SK-N-MC (cell line): ENCODE measurements around the gene OR51I1.

Experiments used
- DNase-seq: peaks from one replicate; pipeline ENCODE4 v3.0.0-alpha.2; 2011; ENCODE audit warnings: low read depth, low spot score
- H3K27ac ChIP-seq: fragments of 200-600 bp; sonication (generic); 2 replicates; pipeline ENCODE4 v1.5.1; 2016; ENCODE audit warnings: mixed run types
- H3K36me3 ChIP-seq: fragments of 200-600 bp; sonication (generic); 2 replicates; pipeline ENCODE4 v1.6.1; 2017; ENCODE audit warnings: antibody characterized with exemption, low read length, mixed read lengths; ENCODE audit not compliant: insufficient read depth
- H3K4me3 ChIP-seq: fragments of 200-600 bp; sonication (generic); 2 replicates; pipeline ENCODE4 v1.5.1; 2016
- H3K9ac ChIP-seq: fragments of 200-600 bp; sonication (generic); 2 replicates; pipeline ENCODE4 v1.8.0; 2017; ENCODE audit warnings: mixed run types, mixed read lengths; ENCODE audit not compliant: insufficient read length
- H3K9me3 ChIP-seq: fragments of 200-600 bp; sonication (generic); 2 replicates; pipeline ENCODE4 v1.6.1; 2017; ENCODE audit warnings: low read depth, mild to moderate bottlenecking, antibody characterized with exemption, low read length, moderate library complexity, mixed read lengths
- EZH2 ChIP-seq: fragments of 200-600 bp; sonication (generic); IDR thresholded peaks from one replicate; pipeline ENCODE4 v1.6.1; 2017; ENCODE audit warnings: antibody characterized with exemption
- FOXP2 ChIP-seq: optimal IDR thresholded peaks from 2 replicates; pipeline ENCODE3; 2011; ENCODE audit warnings: mild to moderate bottlenecking, moderate library complexity; ENCODE audit not compliant: insufficient read depth; ENCODE audit errors: extremely low read length, control extremely low read depth
- POLR2AphosphoS5 ChIP-seq: IDR thresholded peaks from 2 replicates; pipeline ENCODE4 v1.6.1; 2012; ENCODE audit warnings: mild to moderate bottlenecking, low read depth, low read length, borderline replicate concordance

The OR51I1 gene

DNA sequence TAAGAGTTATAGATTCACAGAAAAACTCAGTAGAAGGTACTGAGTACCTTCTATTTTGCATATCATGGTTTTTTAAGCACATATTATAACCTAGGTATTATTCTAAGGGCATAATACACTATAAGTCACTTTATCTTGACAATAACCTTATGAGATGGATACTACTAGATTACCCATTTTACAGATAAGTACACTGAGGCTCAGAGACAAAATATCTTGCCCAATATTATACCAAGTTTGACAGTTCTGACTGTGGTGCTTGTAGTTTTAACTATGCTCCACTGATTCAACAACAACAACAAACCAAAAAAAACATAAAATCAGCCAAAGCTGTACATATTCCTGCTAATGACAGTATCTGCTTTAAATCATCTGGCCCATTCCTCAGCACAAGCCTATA lies 47.2 kb downstream of the OR51I1 start:
- no peak for TF ChIP-seq EZH2
- no peak for TF ChIP-seq POLR2AphosphoS5
- TF ChIP-seq FOXP2: no peak
- H3K9ac ChIP-seq: no peak overlapping the region
- no peaks in the 10 kb centered on the region for H3K9me3 ChIP-seq
- H3K4me3 ChIP-seq: no peak overlapping the region
- no peaks in the 10 kb centered on the region for H3K36me3 ChIP-seq
- DNase-seq: no peak
- H3K27ac ChIP-seq: no peak overlapping the region
